Activated T-helper 2 cell treated with anti-CD3 and anti-CD28 coated beads, Interferon-gamma antibody, Interleukin-2, Interleukin-4, amounts not matched to agents 10 μg/mL and 5 μg/mL and 100 μg/mL, durations not matched to agents 14 hours and 24 hours and 36 hours (primary cell): Measurements from ENCODE around the gene WWOX. TPM values are rescaled to one million over a fixed set of nuclear protein-coding genes. Genes with fewer than 3 reads are reported as not detected.

Experiments
- DNase-seq: peaks from one replicate; pipeline ENCODE4 v3.0.0; 2021; ENCODE audit warnings: low spot score
- H3K27ac Mint-ChIP-seq: one replicate; pipeline ENCODE4 v1.8.0; 2021; ENCODE audit warnings: mixed read lengths
- H3K27me3 Mint-ChIP-seq: one replicate; pipeline ENCODE4 v1.8.0; 2021; ENCODE audit warnings: low read depth, mixed read lengths
- H3K36me3 Mint-ChIP-seq: one replicate; pipeline ENCODE4 v1.8.0; 2021; ENCODE audit warnings: low read depth, mixed read lengths
- H3K4me1 Mint-ChIP-seq: one replicate; pipeline ENCODE4 v1.8.0; 2021; ENCODE audit warnings: low read depth, mixed read lengths
- H3K4me3 Mint-ChIP-seq: one replicate; pipeline ENCODE4 v1.8.0; 2021; ENCODE audit warnings: low read depth, mild to moderate bottlenecking, moderate library complexity, mixed read lengths
- H3K9me3 Mint-ChIP-seq: one replicate; pipeline ENCODE4 v1.8.0; 2021; ENCODE audit warnings: mixed read lengths
- intact Hi-C: fragments of 100-400 bp; cut with micrococcal nuclease; formaldehyde crosslinking; loops from one replicate; pipeline ENCODE4 v1.15.1; 2023
- total RNA-seq: library from RNA; stranded (reverse); gene quantifications from 2 replicates; pipeline ENCODE4 v1.2.3, GENCODE V29; 2022

WWOX gene
- total RNA-seq, 1 donor from 2014 or later, result 19.0 TPM

GRCh38 chr16:78297066-78297666 is 197.7 kb downstream of the WWOX start:
- no peaks in the 10 kb centered on the region for H3K4me1 Mint-ChIP-seq
- no peak overlapping the region for H3K27ac Mint-ChIP-seq
- intact Hi-C loops, result no loop called here

DNA sequence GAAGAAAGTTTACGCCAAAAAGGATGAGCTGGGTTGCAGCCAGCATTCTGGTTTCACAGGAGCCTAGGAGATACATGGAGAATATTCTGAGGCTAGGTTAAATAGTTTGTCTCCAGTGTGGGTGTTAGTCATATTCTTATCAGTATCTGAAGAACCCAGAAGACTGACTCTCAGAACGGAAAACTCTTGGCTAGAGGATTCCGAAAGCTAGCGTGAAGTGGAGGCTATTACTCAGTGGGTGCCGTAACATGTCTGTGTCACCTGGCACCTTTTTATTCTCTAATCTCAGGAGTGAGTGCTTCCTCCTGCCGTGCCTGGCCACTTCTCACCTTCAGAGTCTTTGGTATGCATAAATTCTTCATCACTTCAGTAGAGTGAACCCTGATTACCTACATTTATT is 199.5 kb downstream of the WWOX start:
- intact Hi-C loops, result no loop called here
- H3K9me3 Mint-ChIP-seq, result no peaks in the 10 kb centered on the region
- H3K36me3 Mint-ChIP-seq, result no peaks in the 10 kb centered on the region
- no peak for DNase-seq
- H3K4me3 Mint-ChIP-seq, result no peak overlapping the region
- no peak overlapping the region for H3K27ac Mint-ChIP-seq
- no peaks in the 10 kb centered on the region for H3K27me3 Mint-ChIP-seq
- no peaks in the 10 kb centered on the region for H3K4me1 Mint-ChIP-seq

More at GRCh38 chr16:78297066-78297666, 197.7 kb downstream of the WWOX start:
- Mint-ChIP-seq H3K9me3 (no peaks in the 10 kb centered on the region), H3K4me3 (no peak overlapping the region), H3K36me3 (no peaks in the 10 kb centered on the region), H3K27me3 (no peaks in the 10 kb centered on the region)
- no peak for DNase-seq

DNA sequence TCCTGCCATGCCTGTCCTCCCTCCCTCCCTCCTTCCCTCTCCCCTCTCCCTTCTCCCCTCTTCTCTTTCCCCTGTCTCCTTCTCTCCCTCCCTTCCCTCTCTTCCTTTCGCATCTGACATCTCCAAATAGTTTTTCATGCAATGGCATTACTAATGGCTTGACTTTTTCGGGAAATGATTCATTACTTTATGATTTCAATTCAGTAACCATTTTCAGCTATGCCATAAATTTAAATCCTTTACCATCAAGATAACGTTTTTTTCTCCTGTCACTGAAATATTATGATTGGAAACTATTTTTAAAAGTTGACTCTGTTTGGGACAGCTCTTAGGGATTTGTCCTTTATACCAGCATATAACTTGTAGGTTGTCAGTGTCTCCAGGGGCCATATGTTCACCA is 201.0 kb downstream of the WWOX start:
- DNase-seq, result no peak
- Mint-ChIP-seq H3K36me3 (no peaks in the 10 kb centered on the region), H3K9me3 (no peaks in the 10 kb centered on the region), H3K27me3 (no peaks in the 10 kb centered on the region), H3K4me1 (no peaks in the 10 kb centered on the region), H3K27ac (no peak overlapping the region), H3K4me3 (no peak overlapping the region)
- intact Hi-C loops, result no loop called here

- Mint-ChIP-seq H3K36me3 (no peaks in the 10 kb centered on the region), H3K4me1 (no peaks in the 10 kb centered on the region), H3K27me3 (no peaks in the 10 kb centered on the region), H3K9me3 (no peaks in the 10 kb centered on the region), H3K27ac (no peak overlapping the region), H3K4me3 (no peak overlapping the region)
- intact Hi-C loops, result no loop called here
- DNase-seq, result no peak
These were observed 204.5 kb downstream of the WWOX start for GRCh38 chr16:78303946-78304345.

DNA sequence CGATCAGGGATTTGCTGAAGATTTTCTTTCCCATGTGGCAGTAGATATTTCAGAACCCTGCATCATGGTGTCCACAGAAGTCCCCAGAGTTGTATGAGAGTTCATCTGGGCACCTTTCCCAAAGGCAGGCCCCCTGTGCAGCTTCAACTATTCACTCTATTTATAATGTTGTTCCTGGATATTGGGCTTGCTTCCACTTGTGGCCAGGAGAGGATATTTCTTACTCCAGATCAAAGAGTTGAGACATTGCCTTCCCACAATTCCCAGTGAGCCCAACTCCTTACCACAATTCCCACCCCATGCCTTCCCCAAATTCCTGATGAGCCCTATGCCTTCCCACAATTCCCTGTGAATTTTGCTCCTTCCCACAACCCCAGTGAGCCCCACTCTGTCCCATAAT is 206.9 kb downstream of the WWOX start:
- H3K4me1 Mint-ChIP-seq, result peaks cover 3% of the 10 kb centered on the region
- DNase-seq, result no peak
- intact Hi-C loops, result no loop called here
- no peaks in the 10 kb centered on the region for H3K9me3 Mint-ChIP-seq
- H3K27me3 Mint-ChIP-seq, result no peaks in the 10 kb centered on the region
- no peak overlapping the region for H3K4me3 Mint-ChIP-seq
- H3K27ac Mint-ChIP-seq, result no peak overlapping the region
- H3K36me3 Mint-ChIP-seq, result no peaks in the 10 kb centered on the region

- no peaks in the 10 kb centered on the region for H3K27me3 Mint-ChIP-seq
- intact Hi-C loops, result no loop called here
These were observed 208.5 kb downstream of the WWOX start for GRCh38 chr16:78307824-78308528.

DNA sequence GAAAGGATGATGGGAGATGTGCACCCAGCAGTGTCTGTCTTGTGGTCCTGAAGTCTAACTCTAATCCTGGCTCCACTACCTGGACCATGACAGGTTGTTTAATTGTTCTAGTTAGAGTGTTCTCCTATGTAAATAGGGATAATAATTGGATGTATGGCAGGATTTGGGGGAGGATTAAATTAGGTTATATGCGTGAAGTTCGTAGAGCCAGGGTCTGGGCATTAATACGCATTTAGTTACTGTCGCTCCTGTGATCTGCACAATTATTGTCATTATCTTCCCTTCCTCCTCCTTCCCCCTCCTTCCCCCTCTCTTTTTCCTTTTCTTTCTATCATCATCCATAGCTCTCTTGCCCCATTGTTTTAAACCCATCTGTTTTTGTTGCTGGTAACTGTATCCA is 210.3 kb downstream of the WWOX start:
- no peaks in the 10 kb centered on the region for H3K36me3 Mint-ChIP-seq
- H3K9me3 Mint-ChIP-seq, result no peaks in the 10 kb centered on the region
- no peaks in the 10 kb centered on the region for H3K27me3 Mint-ChIP-seq
- no peak for DNase-seq
- H3K4me1 Mint-ChIP-seq, result peaks cover 3% of the 10 kb centered on the region
- intact Hi-C loops, result no loop called here
- no peak overlapping the region for H3K27ac Mint-ChIP-seq
- H3K4me3 Mint-ChIP-seq, result no peak overlapping the region

More at GRCh38 chr16:78307824-78308528, 208.5 kb downstream of the WWOX start:
- H3K36me3 Mint-ChIP-seq, result no peaks in the 10 kb centered on the region
- H3K4me1 Mint-ChIP-seq, result peaks cover 3% of the 10 kb centered on the region
- DNase-seq, result no peak
- H3K9me3 Mint-ChIP-seq, result no peaks in the 10 kb centered on the region
- H3K4me3 Mint-ChIP-seq, result no peak overlapping the region
- H3K27ac Mint-ChIP-seq, result no peak overlapping the region

- Mint-ChIP-seq H3K27me3 (no peaks in the 10 kb centered on the region), H3K4me3 (no peak overlapping the region), H3K27ac (no peak overlapping the region), H3K36me3 (no peaks in the 10 kb centered on the region), H3K9me3 (no peaks in the 10 kb centered on the region), H3K4me1 (peaks cover 3% of the 10 kb centered on the region)
- DNase-seq, result no peak
- intact Hi-C loops, result no loop called here
These were observed 210.7 kb downstream of the WWOX start for GRCh38 chr16:78310196-78310595.

DNA sequence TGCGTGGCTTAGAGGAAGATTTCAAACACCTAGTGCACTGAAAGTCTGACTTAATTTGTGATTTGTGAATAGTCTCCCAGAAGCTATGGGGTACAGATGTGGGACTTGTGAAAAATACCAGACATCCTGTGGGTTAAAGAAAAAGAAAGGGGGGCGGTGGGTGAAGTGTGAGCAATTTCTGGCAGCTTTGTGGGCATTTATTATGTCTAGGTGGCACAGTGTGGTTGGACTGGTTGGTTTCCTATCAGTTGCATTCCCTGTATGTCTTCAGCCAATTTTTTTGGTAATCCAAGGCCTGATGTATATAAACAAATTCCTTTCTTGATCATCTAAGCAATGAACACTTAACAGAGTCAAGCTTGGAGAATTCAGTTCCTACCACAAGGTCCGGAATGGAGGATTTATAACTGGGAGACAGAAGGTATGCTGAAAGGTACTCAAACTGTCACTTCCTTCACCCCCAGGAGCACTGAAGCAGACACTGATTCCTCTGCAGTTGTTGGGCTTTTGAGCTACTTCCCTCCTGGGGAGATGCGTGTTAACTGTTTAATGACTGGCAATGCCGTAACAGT is 211.6 kb downstream of the WWOX start:
- DNase-seq, result no peak
- Mint-ChIP-seq H3K4me1 (peaks cover 3% of the 10 kb centered on the region), H3K9me3 (no peaks in the 10 kb centered on the region), H3K36me3 (no peaks in the 10 kb centered on the region), H3K27ac (no peak overlapping the region), H3K27me3 (no peaks in the 10 kb centered on the region), H3K4me3 (no peak overlapping the region)
- intact Hi-C loops, result no loop called here

GRCh38 chr16:78311831-78312230 is 212.4 kb downstream of the WWOX start:
- DNase-seq, result no peak
- Mint-ChIP-seq H3K27me3 (no peaks in the 10 kb centered on the region), H3K36me3 (no peaks in the 10 kb centered on the region), H3K4me3 (no peak overlapping the region), H3K9me3 (no peaks in the 10 kb centered on the region), H3K27ac (no peak overlapping the region), H3K4me1 (peaks cover 3% of the 10 kb centered on the region)
- intact Hi-C loops, result no loop called here

DNA sequence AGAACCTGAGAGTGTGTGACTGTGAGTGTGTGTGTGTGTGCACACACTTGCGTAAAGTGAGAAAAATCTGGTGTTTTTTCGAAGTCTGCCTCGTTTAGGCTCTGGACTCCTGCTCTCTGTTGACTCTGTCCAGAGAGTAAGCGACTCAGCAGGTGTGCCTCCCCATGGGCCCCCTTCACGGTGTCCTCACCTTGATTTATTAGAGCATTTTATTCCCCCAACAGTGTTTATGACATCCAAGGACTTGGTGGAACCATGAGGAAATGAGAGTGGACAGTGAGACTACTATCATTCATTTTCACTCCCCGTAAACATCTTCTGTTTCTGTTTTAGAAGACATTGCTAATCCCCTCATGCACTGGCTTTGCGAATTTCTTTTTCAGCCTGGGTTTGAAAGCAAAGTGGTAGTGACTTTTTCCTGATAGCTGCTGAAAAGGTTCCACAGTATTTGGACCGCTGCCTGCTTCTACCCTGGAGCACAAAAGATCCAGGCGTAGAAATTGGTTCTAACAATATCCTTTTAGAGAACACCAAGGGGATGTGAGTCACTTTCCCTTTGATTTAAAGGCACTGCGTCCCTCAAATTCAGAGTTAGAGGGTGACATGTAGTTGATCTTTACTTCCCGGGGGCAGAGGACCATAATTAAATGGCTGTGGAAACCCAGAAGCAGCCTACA is 218.2 kb downstream of the WWOX start:
- no peaks in the 10 kb centered on the region for H3K9me3 Mint-ChIP-seq
- no peaks in the 10 kb centered on the region for H3K4me1 Mint-ChIP-seq
- no peak for DNase-seq
- no peaks in the 10 kb centered on the region for H3K27me3 Mint-ChIP-seq
- H3K4me3 Mint-ChIP-seq, result no peak overlapping the region
- no peaks in the 10 kb centered on the region for H3K36me3 Mint-ChIP-seq
- intact Hi-C loops, result no loop called here
- H3K27ac Mint-ChIP-seq, result no peak overlapping the region

GRCh38 chr16:78321620-78322360 is 222.3 kb downstream of the WWOX start:
- Mint-ChIP-seq H3K27me3 (no peaks in the 10 kb centered on the region), H3K4me3 (no peak overlapping the region), H3K36me3 (no peaks in the 10 kb centered on the region), H3K4me1 (peaks cover 3% of the 10 kb centered on the region), H3K27ac (no peak overlapping the region), H3K9me3 (no peaks in the 10 kb centered on the region)
- no peak for DNase-seq
- intact Hi-C loops, result no loop called here
